OCI-LY1 (cell line): ENCODE measurements around the gene ATP9B.

Experiments
- EZH2 ChIP-seq: fragments of 200-600 bp; sonication (generic), shearing (Covaris generic); IDR thresholded peaks from 2 replicates; pipeline ENCODE4 v1.8.0; 2017; ENCODE audit warnings: borderline replicate concordance, mixed run types, mild to moderate bottlenecking, antibody characterized with exemption, low read length, moderate library complexity, mixed read lengths
- TF ChIP-seq, protein P1 (sequence below): fragments of 200-600 bp; sonication (generic), shearing (Covaris generic); IDR thresholded peaks from 2 replicates; pipeline ENCODE4 v1.5.1; 2017; ENCODE audit warnings: mild to moderate bottlenecking, antibody characterized with exemption, low read length, moderate library complexity, mixed read lengths

GRCh38 chr18:79185648-79186047, 116.5 kb downstream of the ATP9B start:
- TF ChIP-seq, protein P1, sequence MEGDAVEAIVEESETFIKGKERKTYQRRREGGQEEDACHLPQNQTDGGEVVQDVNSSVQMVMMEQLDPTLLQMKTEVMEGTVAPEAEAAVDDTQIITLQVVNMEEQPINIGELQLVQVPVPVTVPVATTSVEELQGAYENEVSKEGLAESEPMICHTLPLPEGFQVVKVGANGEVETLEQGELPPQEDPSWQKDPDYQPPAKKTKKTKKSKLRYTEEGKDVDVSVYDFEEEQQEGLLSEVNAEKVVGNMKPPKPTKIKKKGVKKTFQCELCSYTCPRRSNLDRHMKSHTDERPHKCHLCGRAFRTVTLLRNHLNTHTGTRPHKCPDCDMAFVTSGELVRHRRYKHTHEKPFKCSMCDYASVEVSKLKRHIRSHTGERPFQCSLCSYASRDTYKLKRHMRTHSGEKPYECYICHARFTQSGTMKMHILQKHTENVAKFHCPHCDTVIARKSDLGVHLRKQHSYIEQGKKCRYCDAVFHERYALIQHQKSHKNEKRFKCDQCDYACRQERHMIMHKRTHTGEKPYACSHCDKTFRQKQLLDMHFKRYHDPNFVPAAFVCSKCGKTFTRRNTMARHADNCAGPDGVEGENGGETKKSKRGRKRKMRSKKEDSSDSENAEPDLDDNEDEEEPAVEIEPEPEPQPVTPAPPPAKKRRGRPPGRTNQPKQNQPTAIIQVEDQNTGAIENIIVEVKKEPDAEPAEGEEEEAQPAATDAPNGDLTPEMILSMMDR, result no peak
- TF ChIP-seq EZH2, result no peak
